ENCODE data around the gene MAPK11.
A peak's percentile ranks its signal among the peaks of the same experiment; 100 is the strongest.

MAPK11 gene

DNA sequence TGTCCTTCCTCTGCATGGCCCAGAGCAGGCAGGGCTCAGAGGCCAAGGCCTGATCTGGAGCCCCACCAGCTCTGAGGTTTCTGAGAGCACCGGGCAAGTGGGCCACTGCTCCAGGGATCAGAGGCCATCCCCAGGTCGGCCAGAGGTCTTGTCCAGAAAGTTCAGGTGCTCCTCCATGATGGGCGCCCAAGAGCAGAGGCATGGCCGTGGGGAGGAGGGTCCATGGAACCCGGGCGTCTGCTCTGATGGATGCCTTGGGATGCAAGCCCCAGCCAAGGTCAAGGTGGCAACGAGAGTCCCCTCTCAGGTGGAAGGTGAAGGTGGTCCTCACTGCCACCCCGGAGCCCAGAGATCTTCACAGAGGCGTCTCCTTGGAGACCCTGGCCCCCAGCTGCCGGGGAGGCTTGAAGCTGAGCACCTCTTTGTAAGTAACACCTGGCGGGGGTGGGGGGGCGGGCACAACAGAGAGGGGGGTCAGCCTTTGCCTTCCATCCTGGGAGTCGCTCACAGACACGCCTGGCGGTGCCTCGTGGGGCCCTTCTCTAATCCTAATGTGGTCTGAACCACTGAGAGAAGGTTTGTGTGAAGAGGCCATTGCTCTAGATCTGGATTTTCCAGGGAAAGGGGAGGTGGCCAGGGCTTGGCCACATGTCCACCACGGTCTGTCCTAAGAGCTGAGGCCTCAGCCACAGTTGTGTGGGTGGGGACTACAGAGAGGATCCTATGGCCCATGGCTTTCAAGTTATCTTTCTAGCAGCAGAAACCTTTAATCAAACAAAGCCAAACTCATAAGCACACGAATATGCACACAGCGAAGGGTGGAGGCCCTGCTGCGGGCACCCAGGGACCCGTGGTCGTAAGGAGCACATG, 16.9 kb downstream of the MAPK11 start:
- peaks cover 24% of the 10 kb centered on the region for H3K4me1 Mint-ChIP-seq (ENCODE audit: low read depth)

DNA sequence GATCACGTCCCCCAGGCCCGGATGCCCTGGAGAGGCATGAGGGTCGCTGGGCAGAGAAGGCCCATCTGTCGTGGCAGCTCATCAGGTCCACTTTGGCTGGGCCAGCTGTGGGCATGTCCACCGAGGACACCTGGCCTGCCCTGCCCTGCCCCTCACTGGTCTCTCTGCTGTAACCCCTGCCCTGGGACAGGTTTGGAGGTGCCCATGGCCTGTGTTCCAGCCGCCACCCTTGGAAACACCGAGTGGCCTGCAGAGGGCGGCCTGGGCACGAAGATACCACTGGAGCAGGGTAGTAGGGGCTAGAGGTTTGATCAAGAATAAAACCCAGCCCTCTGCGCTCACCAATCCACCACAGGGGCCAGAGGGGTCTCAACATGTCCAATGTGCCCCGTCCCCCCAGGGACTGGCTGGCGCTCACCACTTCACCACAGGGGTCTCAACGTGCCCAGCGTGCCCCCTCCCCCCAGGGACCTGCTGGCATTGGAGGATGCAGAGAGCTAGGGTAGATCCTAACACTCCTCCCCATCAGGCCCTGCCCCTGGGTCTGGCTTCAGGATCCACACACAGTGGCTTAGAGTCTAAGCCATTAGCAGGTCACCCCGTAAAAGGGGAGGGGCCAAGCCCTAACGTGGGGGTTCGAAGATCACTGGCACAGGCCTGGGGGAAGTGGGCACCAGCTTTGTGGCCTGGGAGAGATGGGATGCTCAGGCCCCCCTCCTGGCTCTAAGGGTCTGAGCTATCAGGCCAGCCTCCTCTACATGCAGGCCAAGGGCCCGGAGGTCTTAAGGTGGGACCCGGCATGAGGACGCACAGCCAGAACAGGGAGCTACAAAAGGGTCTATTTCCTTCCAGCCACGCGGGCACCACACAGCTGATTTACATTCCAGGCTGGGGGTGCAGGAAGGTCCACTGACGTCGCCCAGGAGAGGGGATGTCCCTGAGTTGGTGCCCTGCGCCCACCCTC, 17.8 kb downstream of the MAPK11 start:
- H3K36me3 Mint-ChIP-seq (ENCODE audit: low read depth): peaks cover 28% of the 10 kb centered on the region
- H3K27me3 Mint-ChIP-seq: peaks cover 2% of the 10 kb centered on the region
- H3K4me3 Mint-ChIP-seq: peak overlapping the region; percentile 83
- intact Hi-C loops (cut with micrococcal nuclease): loop anchor here (1.0 to 5.0 kb wide), 3 partner anchors 90 to 370 kb away; partner anchors contain the start of gene PPP6R2
- no peak overlapping the region for H3K27ac Mint-ChIP-seq
- no peaks in the 10 kb centered on the region for H3K9me3 Mint-ChIP-seq
- peaks cover 33% of the 10 kb centered on the region for H3K4me1 Mint-ChIP-seq (ENCODE audit: low read depth)

More for the DNA sequence above, 16.9 kb downstream of the MAPK11 start:
- Mint-ChIP-seq H3K4me3 (no peak overlapping the region), H3K27me3 (peaks cover 8% of the 10 kb centered on the region), H3K36me3 (ENCODE audit: low read depth) (peaks cover 19% of the 10 kb centered on the region), H3K9me3 (no peaks in the 10 kb centered on the region), H3K27ac (no peak overlapping the region)
- intact Hi-C loops (cut with micrococcal nuclease): loop anchor here (2.0 to 5.0 kb wide), 2 partner anchors 90 to 369 kb away; partner anchors contain the start of gene PPP6R2

DNA sequence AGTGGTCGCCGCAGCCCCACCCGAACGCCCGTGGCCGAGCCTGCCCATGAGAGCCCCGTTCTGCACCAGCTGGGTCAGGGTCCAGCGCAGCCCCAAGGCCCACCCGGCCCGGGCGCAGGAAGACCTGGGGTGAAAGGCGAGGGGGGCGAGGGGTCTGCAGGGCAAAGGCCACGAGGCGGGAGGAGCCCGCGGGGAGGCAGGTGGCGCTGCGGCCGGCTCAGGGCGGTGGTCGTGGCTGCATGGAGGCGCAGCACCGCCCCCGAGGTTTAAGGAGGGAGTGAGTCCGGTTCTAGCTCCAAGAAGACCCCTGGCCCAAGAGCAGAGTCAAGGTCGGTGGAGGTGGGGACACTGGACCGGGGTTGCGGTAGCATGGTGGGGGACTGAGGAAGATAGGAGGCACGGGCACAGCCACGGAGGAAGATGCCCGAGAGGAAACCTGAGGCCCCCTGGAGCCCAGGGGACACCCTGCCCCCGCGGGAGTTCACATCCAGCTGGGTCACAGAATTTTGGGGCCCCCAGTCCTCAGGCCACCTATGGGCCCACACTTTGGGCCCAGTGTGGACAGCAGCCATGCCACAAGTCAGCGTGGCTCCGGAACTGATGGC, 18.6 kb downstream of the MAPK11 start:
- H3K36me3 Mint-ChIP-seq (ENCODE audit: low read depth): peaks cover 36% of the 10 kb centered on the region
- peaks cover 37% of the 10 kb centered on the region for H3K4me1 Mint-ChIP-seq (ENCODE audit: low read depth)
- no peaks in the 10 kb centered on the region for H3K27me3 Mint-ChIP-seq
- no peaks in the 10 kb centered on the region for H3K9me3 Mint-ChIP-seq
- intact Hi-C loops (cut with micrococcal nuclease): loop anchor here (1.0 to 5.0 kb wide), 3 partner anchors 91 to 371 kb away; partner anchors contain the start of gene PPP6R2
- peak overlapping the region; percentile 83 for H3K4me3 Mint-ChIP-seq
- H3K27ac Mint-ChIP-seq: peak overlapping the region; percentile 55

DNA sequence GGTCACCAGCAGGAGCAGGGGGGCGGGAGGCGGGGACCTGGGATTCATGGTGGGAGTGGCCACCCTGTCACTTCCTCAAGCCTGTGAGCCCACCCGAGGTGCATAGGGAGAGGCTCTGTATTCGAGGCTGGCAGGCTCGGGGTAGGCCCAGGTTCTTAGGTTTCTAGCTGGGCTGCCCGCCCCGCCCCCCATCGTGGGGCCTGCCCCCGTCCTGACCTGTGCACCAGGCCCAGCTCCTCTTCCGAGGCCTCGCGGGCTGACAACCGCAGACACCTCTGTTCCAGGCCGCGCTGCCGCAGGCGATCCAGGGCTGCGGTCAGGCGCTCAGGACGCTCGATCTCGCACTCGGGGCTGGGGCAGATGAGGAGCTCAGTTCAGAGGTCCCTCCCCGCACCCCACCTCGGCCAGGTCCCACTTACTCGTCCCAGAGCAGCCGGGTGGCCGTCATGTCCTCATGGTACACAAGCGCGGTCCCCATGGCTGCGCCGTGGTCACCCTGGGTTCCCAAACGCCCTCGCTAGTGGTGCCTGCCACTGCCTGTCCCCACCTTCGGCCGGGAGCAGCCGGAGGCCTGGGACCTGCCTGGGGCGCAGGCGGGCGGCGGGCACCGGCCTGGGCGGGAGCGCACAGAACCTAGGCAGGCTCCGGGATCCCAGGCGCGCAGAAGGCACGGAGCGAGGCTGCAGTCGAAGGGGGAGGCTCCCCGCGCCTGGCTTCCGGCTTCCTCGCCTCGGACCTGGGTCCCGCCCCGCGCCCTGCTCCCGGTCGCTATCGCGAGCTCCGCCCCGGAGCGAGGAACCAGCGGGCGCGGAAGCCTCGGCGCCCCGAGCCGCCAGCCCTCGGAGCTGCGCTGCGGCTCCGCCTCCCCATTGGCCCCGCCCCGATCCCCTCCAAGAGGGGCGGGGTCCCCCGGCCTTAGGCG, 19.4 kb downstream of the MAPK11 start, which contains the start of gene HDAC10:
TSS of gene HDAC10 (minus strand) at position 711 of the 922 bp plus-strand sequence. CDS start at position 478, 233 bp downstream.
- Mint-ChIP-seq H3K9me3 (no peaks in the 10 kb centered on the region), H3K4me1 (ENCODE audit: low read depth) (peaks cover 45% of the 10 kb centered on the region), H3K36me3 (ENCODE audit: low read depth) (peaks cover 43% of the 10 kb centered on the region), H3K4me3 (peak within 1 kb of the TSS; percentile 83), H3K27me3 (no peaks in the 10 kb centered on the region), H3K27ac (peak within 1 kb of the TSS; percentile 61)
- intact Hi-C loops (cut with micrococcal nuclease): loop anchor here (5.0 kb wide), 1 partner anchor 371 kb away; no protein-coding TSS in a partner anchor

DNA sequence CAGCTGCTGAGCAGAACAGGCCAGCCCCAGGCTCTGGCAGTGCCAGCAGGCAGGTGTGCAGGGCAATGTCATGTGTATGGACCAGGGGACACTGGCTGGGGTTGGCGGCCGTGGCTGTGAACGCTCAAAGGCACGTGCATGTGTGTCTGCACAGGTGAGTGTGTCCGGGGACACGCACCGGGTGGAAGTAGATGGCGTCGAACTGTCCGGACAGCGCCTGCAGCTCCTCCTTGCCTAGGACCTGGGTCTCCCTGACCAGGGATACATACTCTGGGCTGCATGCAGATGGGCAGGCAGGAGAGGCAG, 20.0 kb downstream of the MAPK11 start:
- Mint-ChIP-seq H3K4me1 (ENCODE audit: low read depth) (peaks cover 49% of the 10 kb centered on the region), H3K9me3 (no peaks in the 10 kb centered on the region), H3K36me3 (ENCODE audit: low read depth) (peaks cover 48% of the 10 kb centered on the region), H3K27me3 (no peaks in the 10 kb centered on the region), H3K27ac (peak overlapping the region; percentile 61), H3K4me3 (peak overlapping the region; percentile 83)
- intact Hi-C loops (cut with micrococcal nuclease): loop anchor here (5.0 kb wide), 1 partner anchor 372 kb away; no protein-coding TSS in a partner anchor

DNA sequence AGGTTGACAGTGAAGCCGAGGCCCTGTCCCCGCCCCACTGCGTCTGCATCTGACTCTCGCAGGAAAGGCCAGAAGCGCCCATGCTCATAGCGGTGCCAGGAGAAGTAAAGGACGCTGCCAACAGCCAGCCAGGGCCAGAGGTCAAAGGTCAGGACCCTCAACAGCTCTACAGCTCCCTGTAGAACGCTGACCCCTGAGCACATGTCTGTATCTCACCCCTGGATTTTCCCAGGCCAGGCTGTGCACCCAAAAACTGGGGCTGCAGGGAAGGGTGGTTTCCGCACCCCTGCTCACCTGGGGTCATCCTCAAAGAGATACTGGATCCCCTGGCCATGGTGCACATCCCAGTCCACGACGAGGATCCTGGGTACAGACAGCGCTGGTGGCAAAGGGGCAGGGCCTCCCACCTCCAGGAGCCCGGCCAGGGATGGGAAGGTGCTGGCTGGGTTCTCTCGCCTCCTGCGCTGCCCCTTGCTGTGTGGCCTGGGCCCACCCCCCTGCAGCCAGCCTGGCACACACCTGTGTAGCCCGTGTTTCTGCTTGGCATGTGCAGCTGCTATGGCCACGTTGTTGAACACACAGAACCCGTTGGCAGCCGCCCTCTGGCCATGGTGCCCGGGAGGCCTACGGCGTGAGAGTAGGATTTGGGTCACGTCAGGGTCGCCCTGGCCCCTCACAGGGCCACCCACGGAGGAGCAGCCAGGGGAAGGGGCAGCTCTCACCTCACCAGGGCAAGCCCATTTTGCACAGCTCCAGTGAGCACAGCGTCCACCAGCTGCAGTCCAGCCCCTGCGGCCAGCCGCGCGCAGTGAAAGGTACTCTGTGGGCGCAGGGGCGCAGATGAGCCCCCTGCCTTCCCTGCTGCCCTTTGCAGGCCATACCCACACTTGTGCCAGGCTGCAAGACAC, 20.6 kb downstream of the MAPK11 start:
- Mint-ChIP-seq H3K27ac (peak overlapping the region; percentile 61), H3K4me1 (ENCODE audit: low read depth) (peaks cover 54% of the 10 kb centered on the region), H3K27me3 (no peaks in the 10 kb centered on the region), H3K36me3 (ENCODE audit: low read depth) (peaks cover 54% of the 10 kb centered on the region), H3K9me3 (no peaks in the 10 kb centered on the region), H3K4me3 (peak overlapping the region; percentile 83)
- intact Hi-C loops (cut with micrococcal nuclease): loop anchor here (5.0 kb wide), 1 partner anchor 373 kb away; no protein-coding TSS in a partner anchor

DNA sequence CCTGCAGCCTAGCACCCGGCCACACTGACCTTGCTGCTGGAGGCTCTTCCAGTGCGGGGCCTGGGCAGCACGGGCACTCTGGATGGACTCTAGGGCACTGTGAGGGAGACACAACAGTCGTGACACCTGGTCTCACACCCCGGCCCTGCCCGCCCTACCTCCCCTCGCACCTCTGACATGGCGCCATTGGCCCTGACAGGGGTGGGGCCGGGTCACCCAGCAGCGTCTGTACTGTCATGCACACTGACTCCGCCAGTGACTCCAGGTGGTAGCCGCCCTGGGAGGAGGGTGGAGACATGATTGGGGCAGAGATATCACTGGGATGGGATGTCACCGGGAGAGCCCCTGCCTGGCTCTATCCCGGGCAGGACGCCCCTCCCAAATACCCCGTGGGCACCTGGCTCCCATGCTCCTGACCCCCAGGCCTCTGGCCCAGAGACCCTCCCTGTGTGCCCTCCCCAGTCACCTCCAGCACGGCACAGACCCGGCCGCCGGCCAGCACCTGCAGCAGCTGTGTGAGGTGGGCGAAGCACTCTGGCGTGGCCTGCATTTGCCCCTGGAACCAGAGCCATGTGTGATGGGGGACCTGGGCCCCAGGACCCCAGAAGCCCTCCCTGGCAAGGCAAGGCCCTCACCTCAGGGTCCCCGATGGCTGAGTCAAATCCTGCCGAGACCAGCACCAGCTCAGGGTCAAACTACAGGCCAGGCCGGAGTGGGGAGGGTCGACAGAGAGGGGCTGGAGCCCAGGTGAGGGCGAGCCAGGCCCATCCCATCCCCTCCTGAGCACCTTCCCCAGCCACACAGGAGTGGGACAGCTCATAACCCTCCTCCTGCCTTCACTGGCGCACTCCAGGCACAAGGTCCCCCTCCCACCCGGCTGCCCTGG, 21.7 kb downstream of the MAPK11 start:
- intact Hi-C loops (cut with micrococcal nuclease): no loop called here
- Mint-ChIP-seq H3K4me3 (no peak overlapping the region), H3K9me3 (no peaks in the 10 kb centered on the region), H3K27ac (peak overlapping the region; percentile 45), H3K27me3 (no peaks in the 10 kb centered on the region), H3K36me3 (ENCODE audit: low read depth) (peaks cover 58% of the 10 kb centered on the region), H3K4me1 (ENCODE audit: low read depth) (peaks cover 63% of the 10 kb centered on the region)

DNA sequence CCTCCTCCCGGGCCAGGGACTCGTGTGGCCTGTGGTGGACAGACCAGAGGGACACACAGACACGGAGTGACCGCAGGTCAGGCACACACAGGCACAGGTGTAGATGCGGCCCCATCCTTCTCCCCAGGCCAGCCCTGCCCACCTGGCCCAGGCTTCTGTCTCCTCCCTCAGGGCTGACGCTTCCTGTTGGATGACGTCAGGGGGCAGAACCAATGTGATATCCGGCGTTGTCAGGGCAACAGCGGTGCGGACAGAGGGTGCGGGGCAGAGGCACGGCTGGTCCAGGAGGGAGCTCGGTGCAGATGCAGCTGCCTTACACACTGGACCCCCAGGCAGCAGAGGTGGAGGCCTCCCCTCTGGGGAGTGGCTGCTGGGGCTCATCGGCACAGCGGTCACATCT, 22.4 kb downstream of the MAPK11 start:
- Mint-ChIP-seq H3K4me1 (ENCODE audit: low read depth) (peaks cover 70% of the 10 kb centered on the region), H3K27me3 (no peaks in the 10 kb centered on the region), H3K27ac (peak overlapping the region; percentile 45), H3K9me3 (no peaks in the 10 kb centered on the region), H3K36me3 (ENCODE audit: low read depth) (peaks cover 58% of the 10 kb centered on the region), H3K4me3 (no peak overlapping the region)
- intact Hi-C loops (cut with micrococcal nuclease): no loop called here

DNA sequence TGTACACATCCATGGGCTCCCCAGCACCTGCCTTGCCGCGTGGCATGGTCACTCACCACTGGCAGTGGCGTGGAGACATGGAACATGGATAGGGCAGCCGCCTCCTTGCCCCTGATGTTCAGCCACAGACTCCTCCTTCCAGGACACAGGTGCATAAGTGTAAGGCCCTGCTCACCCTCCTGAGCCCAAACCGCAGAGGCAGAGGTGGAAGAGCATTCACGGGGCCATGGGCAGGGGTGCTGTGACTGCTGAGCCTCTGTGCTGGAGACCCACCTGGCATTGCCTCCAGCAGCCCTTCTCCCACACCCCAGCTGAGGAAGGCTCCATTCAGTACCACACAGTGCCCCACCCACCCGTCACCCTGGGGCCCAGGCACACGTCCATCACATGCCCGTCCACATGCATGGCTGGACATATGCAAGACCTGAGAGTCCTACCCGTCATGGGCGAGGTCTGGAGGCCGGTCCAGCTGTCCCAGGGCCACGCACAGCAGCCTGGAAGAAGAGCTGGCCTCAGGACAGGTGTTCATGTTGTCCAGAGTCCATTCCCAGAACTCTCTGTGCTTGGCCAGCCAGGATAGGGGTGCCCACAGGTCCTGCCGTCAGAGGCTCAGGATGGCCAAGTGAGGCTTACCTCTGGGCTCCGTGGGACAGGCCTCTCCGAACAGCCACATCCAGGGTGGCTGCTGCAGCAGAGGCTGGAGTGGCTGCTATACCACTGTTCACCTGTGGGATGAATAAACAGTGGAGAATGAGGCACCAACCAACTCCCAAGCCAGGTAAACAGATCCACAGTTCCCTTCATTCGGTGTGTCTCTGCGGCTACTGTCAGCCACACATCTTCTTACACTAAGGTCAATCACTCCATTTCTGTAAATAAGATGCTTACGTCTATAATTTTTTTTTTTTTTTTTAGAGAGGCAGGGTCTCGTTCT, 23.7 kb downstream of the MAPK11 start:
- peak overlapping the region; percentile 94 for H3K27ac Mint-ChIP-seq
- peaks cover 58% of the 10 kb centered on the region for H3K36me3 Mint-ChIP-seq (ENCODE audit: low read depth)
- H3K9me3 Mint-ChIP-seq: no peaks in the 10 kb centered on the region
- H3K4me1 Mint-ChIP-seq (ENCODE audit: low read depth): peaks cover 71% of the 10 kb centered on the region
- intact Hi-C loops (cut with micrococcal nuclease): no loop called here
- no peaks in the 10 kb centered on the region for H3K27me3 Mint-ChIP-seq
- H3K4me3 Mint-ChIP-seq: peak overlapping the region; percentile 97

DNA sequence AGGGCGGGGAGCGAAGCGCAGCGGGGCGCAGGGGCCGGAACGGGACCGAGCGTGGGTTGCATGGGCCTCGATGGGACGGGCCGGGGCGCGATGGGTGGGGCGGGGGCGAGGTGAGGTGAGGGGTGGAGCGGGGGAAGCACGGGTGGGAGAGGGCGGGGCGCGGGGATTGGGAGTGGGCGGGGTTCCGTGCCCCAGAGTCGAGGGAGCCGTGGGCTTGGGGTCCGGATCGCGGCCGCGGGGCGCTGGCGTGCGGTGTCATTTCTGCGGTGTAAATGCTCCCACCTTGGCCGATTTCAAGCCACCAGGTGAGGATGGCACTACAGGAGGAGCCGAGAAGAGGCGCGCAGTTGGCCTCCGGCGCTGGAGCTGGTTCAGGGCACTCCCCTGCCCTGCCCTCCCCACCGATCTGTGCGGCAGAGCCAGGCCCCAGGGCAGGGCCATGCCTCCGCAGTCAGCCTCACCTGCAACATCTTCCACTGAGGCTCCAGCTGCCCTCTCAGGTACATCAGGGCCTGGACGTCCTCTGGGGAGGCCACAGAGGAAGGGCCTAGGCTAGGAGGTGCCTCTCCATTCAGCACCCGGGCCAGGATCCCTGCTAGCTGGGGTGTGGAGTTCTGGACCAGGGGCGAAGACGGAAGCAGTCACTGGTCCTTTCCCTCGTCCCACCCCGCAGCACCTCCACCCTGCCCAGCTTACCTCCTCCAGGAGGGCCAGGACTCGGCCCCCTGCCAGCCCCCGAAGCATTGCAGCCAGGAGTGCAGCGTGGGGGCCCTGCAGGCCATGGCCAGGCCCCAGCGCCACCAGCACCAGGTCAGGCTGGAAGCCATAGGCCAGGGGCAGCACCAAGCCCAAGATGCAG, 24.7 kb downstream of the MAPK11 start:
- Mint-ChIP-seq H3K9me3 (no peaks in the 10 kb centered on the region), H3K36me3 (ENCODE audit: low read depth) (peaks cover 60% of the 10 kb centered on the region), H3K4me1 (ENCODE audit: low read depth) (peaks cover 73% of the 10 kb centered on the region), H3K27ac (peak overlapping the region; percentile 94), H3K4me3 (peak overlapping the region; percentile 97), H3K27me3 (no peaks in the 10 kb centered on the region)
- intact Hi-C loops (cut with micrococcal nuclease): loop anchor here (2.0 kb wide), 1 partner anchor 97 kb away; the partner anchor contains the start of gene PPP6R2

Data from dendritic cell treated with granulocyte-macrophage colony-stimulating factor and Interleukin-4, amounts not matched to agents 40 ng/mL and 50 ng/mL, for 4 days (primary cell).